ENCODE data around the gene PEX11G. TPM values are rescaled to one million over a fixed set of nuclear protein-coding genes. Genes with fewer than 3 reads are reported as not detected.
"Not testable (repeated sequence)": the region's sequence is repeated elsewhere in the genome, so short reads cannot be mapped to it uniquely, and the experiment has no call there.

The PEX11G gene
- total RNA-seq, 3 donors from 2014 or later, result 0.76 to 1.1 (median 0.90) TPM

- Mint-ChIP-seq H3K4me1 (ENCODE audit: low read depth) (peaks cover 11% of the 10 kb centered on the region), H3K36me3 (ENCODE audit: insufficient read depth) (peaks cover 52% of the 10 kb centered on the region), H3K9me3 (no peaks in the 10 kb centered on the region), H3K27me3 (ENCODE audit: low read depth) (no peaks in the 10 kb centered on the region), H3K4me3 (no peak overlapping the region)
- ATAC-seq, result no peak
- DNase-seq, result no peak
Observed at GRCh38 chr19:7454998-7455397, 33.8 kb downstream of the PEX11G start.

GRCh38 chr19:7450243-7451223 is 38.3 kb downstream of the PEX11G start:
- no peak for DNase-seq
- Mint-ChIP-seq H3K9me3 (no peaks in the 10 kb centered on the region), H3K27me3 (ENCODE audit: low read depth) (no peaks in the 10 kb centered on the region), H3K36me3 (ENCODE audit: insufficient read depth) (peaks cover 42% of the 10 kb centered on the region), H3K4me3 (no peak overlapping the region), H3K4me1 (ENCODE audit: low read depth) (peaks cover 11% of the 10 kb centered on the region)
- ATAC-seq, result no peak

GRCh38 chr19:7449391-7450070 is 39.3 kb downstream of the PEX11G start:
- H3K36me3 Mint-ChIP-seq (ENCODE audit: insufficient read depth), result peaks cover 35% of the 10 kb centered on the region
- not testable (repeated sequence) for DNase-seq; H3K4me3 Mint-ChIP-seq; H3K27me3 Mint-ChIP-seq (ENCODE audit: low read depth); H3K9me3 Mint-ChIP-seq; ATAC-seq; H3K4me1 Mint-ChIP-seq (ENCODE audit: low read depth)

- Mint-ChIP-seq H3K36me3 (ENCODE audit: insufficient read depth) (peaks cover 25% of the 10 kb centered on the region), H3K4me3 (no peak overlapping the region), H3K4me1 (ENCODE audit: low read depth) (peaks cover 4% of the 10 kb centered on the region), H3K9me3 (no peaks in the 10 kb centered on the region), H3K27me3 (ENCODE audit: low read depth) (no peaks in the 10 kb centered on the region)
- no peak for DNase-seq
- no peak for ATAC-seq
Observed at GRCh38 chr19:7447648-7448047, 41.2 kb downstream of the PEX11G start.

GRCh38 chr19:7445104-7445503 is 43.7 kb downstream of the PEX11G start:
- Mint-ChIP-seq H3K36me3 (ENCODE audit: insufficient read depth) (peaks cover 19% of the 10 kb centered on the region), H3K4me3 (no peak overlapping the region), H3K9me3 (no peaks in the 10 kb centered on the region), H3K27me3 (ENCODE audit: low read depth) (no peaks in the 10 kb centered on the region), H3K4me1 (ENCODE audit: low read depth) (no peaks in the 10 kb centered on the region)
- DNase-seq (no peak), ATAC-seq (no peak)

GRCh38 chr19:7444042-7444441 is 44.8 kb downstream of the PEX11G start:
- H3K9me3 Mint-ChIP-seq, result no peaks in the 10 kb centered on the region
- no peaks in the 10 kb centered on the region for H3K4me1 Mint-ChIP-seq (ENCODE audit: low read depth)
- ATAC-seq (no peak), DNase-seq (no peak)
- peaks cover 19% of the 10 kb centered on the region for H3K36me3 Mint-ChIP-seq (ENCODE audit: insufficient read depth)
- no peaks in the 10 kb centered on the region for H3K27me3 Mint-ChIP-seq (ENCODE audit: low read depth)
- no peak overlapping the region for H3K4me3 Mint-ChIP-seq

- no peak for ATAC-seq
- no peaks in the 10 kb centered on the region for H3K4me1 Mint-ChIP-seq (ENCODE audit: low read depth)
- no peaks in the 10 kb centered on the region for H3K9me3 Mint-ChIP-seq
- H3K36me3 Mint-ChIP-seq (ENCODE audit: insufficient read depth), result peaks cover 15% of the 10 kb centered on the region
- no peak for DNase-seq
- H3K27me3 Mint-ChIP-seq (ENCODE audit: low read depth), result no peaks in the 10 kb centered on the region
- no peak overlapping the region for H3K4me3 Mint-ChIP-seq
Observed at GRCh38 chr19:7442423-7442822, 46.4 kb downstream of the PEX11G start.

- H3K4me1 Mint-ChIP-seq (ENCODE audit: low read depth), result no peaks in the 10 kb centered on the region
- H3K4me3 Mint-ChIP-seq, result no peak overlapping the region
- H3K36me3 Mint-ChIP-seq (ENCODE audit: insufficient read depth), result peaks cover 14% of the 10 kb centered on the region
- no peak for DNase-seq
- no peaks in the 10 kb centered on the region for H3K9me3 Mint-ChIP-seq
- ATAC-seq, result no peak
- no peaks in the 10 kb centered on the region for H3K27me3 Mint-ChIP-seq (ENCODE audit: low read depth)
Observed at GRCh38 chr19:7441468-7442146, 47.2 kb downstream of the PEX11G start.

GRCh38 chr19:7440188-7440975 is 48.5 kb downstream of the PEX11G start:
- H3K4me3 Mint-ChIP-seq, result no peak overlapping the region
- H3K27me3 Mint-ChIP-seq (ENCODE audit: low read depth), result no peaks in the 10 kb centered on the region
- no peaks in the 10 kb centered on the region for H3K9me3 Mint-ChIP-seq
- no peak for DNase-seq
- peaks cover 17% of the 10 kb centered on the region for H3K36me3 Mint-ChIP-seq (ENCODE audit: insufficient read depth)
- no peaks in the 10 kb centered on the region for H3K4me1 Mint-ChIP-seq (ENCODE audit: low read depth)
- ATAC-seq, result no peak

- ATAC-seq (no peak), DNase-seq (no peak)
- no peaks in the 10 kb centered on the region for H3K9me3 Mint-ChIP-seq
- H3K36me3 Mint-ChIP-seq (ENCODE audit: insufficient read depth), result peaks cover 6% of the 10 kb centered on the region
- H3K4me1 Mint-ChIP-seq (ENCODE audit: low read depth), result no peaks in the 10 kb centered on the region
- no peak overlapping the region for H3K4me3 Mint-ChIP-seq
- no peaks in the 10 kb centered on the region for H3K27me3 Mint-ChIP-seq (ENCODE audit: low read depth)
Observed at GRCh38 chr19:7435586-7435985, 53.2 kb downstream of the PEX11G start.

- no peaks in the 10 kb centered on the region for H3K27me3 Mint-ChIP-seq (ENCODE audit: low read depth)
- H3K36me3 Mint-ChIP-seq (ENCODE audit: insufficient read depth), result peaks cover 6% of the 10 kb centered on the region
- no peaks in the 10 kb centered on the region for H3K4me1 Mint-ChIP-seq (ENCODE audit: low read depth)
- DNase-seq (no peak), ATAC-seq (no peak)
- H3K4me3 Mint-ChIP-seq, result no peak overlapping the region
- H3K9me3 Mint-ChIP-seq, result no peaks in the 10 kb centered on the region
Observed at GRCh38 chr19:7434391-7434790, 54.4 kb downstream of the PEX11G start.

GRCh38 chr19:7433456-7433855 is 55.4 kb downstream of the PEX11G start:
- H3K9me3 Mint-ChIP-seq; DNase-seq; H3K36me3 Mint-ChIP-seq (ENCODE audit: insufficient read depth); ATAC-seq; H3K4me1 Mint-ChIP-seq (ENCODE audit: low read depth); H3K4me3 Mint-ChIP-seq; H3K27me3 Mint-ChIP-seq (ENCODE audit: low read depth): not testable (repeated sequence)

GRCh38 chr19:7429638-7430282 is 59.1 kb downstream of the PEX11G start:
- H3K27me3 Mint-ChIP-seq (ENCODE audit: low read depth), result no peaks in the 10 kb centered on the region
- peaks cover 22% of the 10 kb centered on the region for H3K4me1 Mint-ChIP-seq (ENCODE audit: low read depth)
- H3K9me3 Mint-ChIP-seq, result no peaks in the 10 kb centered on the region
- ATAC-seq (no peak), DNase-seq (no peak)
- no peak overlapping the region for H3K4me3 Mint-ChIP-seq
- no peaks in the 10 kb centered on the region for H3K36me3 Mint-ChIP-seq (ENCODE audit: insufficient read depth)

Data from activated T-cell treated with anti-CD3 and anti-CD28 coated beads, Interleukin-2, amount 50 U/mL, for 4 hours (primary cell).